ENCODE measurements around the gene TCAP. TPM values are rescaled to one million over a fixed set of nuclear protein-coding genes. Genes with fewer than 3 reads are reported as not detected.

Gene TCAP
- total RNA-seq: under 0.01 and 0.24 TPM in 2 replicates

GRCh38 chr17:39664581-39665561 lies at the start of gene TCAP:
Gene TCAP, plus strand, starts transcription at chr17:39665349. Its CDS starts 11 bp downstream, at chr17:39665360.

GRCh38 chr17:39626171-39627046 lies 38.7 kb upstream of the TCAP start, which contains the start of gene PPP1R1B:
Gene PPP1R1B, plus strand, starts transcription at chr17:39626952. Its CDS starts 441 bp downstream, at chr17:39627393.

GRCh38 chr17:39636927-39637736 lies 28.0 kb upstream of the TCAP start, which contains the start of gene STARD3:
Gene STARD3, plus strand, starts transcription at chr17:39637144. Its CDS starts 16,388 bp downstream, at chr17:39653532.

GRCh38 chr17:39667945-39668924 lies 3.1 kb downstream of the TCAP start, which contains the start of gene PNMT:
Gene PNMT, plus strand, starts transcription at chr17:39668453. Its CDS starts 23 bp downstream, at chr17:39668476.

GRCh38 chr17:39687546-39688474 lies 22.7 kb downstream of the TCAP start, which contains the start of gene PGAP3:
Gene PGAP3, minus strand, starts transcription at chr17:39688057. Its CDS starts 43 bp downstream, at chr17:39688014.

GRCh38 chr17:39699818-39700147 lies 34.6 kb downstream of the TCAP start, which contains the start of gene ERBB2:
Gene ERBB2, plus strand, starts transcription at chr17:39700064. Its CDS starts 175 bp downstream, at chr17:39700239.

Other genes with a start within 250 kb of the TCAP start
- gene MED1, start 214.1 kb upstream of the TCAP start, total RNA-seq: 20.8 and 23.3 TPM in 2 replicates
- 20.2 and 26.9 TPM in 2 replicates for gene CDK12, start 203.9 kb upstream of the TCAP start, total RNA-seq
- gene NEUROD2, start 57.4 kb upstream of the TCAP start, total RNA-seq: not detected in 2 replicates
- gene PPP1R1B, start 38.4 kb upstream of the TCAP start, total RNA-seq: 1.4 TPM in 1 of 2 replicates, not detected in the other
- 28.4 and 60.8 TPM in 2 replicates for gene STARD3, start 28.2 kb upstream of the TCAP start, total RNA-seq
- not detected in 2 replicates for gene PNMT, start 3.1 kb downstream of the TCAP start, total RNA-seq
- gene PGAP3, start 22.7 kb downstream of the TCAP start, total RNA-seq: 6.3 and 12.9 TPM in 2 replicates
- 32.6 and 53.5 TPM in 2 replicates for gene ERBB2, start 34.7 kb downstream of the TCAP start, total RNA-seq
- gene MIEN1, start 65.2 kb downstream of the TCAP start, total RNA-seq: 49.1 and 53.1 TPM in 2 replicates
- 0.08 and 0.91 TPM in 2 replicates for gene GRB7, start 72.6 kb downstream of the TCAP start, total RNA-seq
- not detected in 2 replicates for gene IKZF3, start 199.0 kb downstream of the TCAP start, total RNA-seq
- not detected in 2 replicates for gene ZPBP2, start 202.9 kb downstream of the TCAP start, total RNA-seq